Gastroesophageal sphincter (tissue), 4 donors: Measurements from ENCODE around the gene MPZL1. TPM values are rescaled to one million over a fixed set of nuclear protein-coding genes. Genes with fewer than 3 reads are reported as not detected.
A peak's percentile ranks its signal among the peaks of the same experiment; 100 is the strongest.

Experiments used
- ATAC-seq: fragments of 150-250 bp; one replicate; pipeline ENCODE4 v1.9.1; 2016; ENCODE audit warnings: mild to moderate bottlenecking, moderate library complexity
- H3K27ac ChIP-seq, 4 donors: fragments of 200-600 bp; sonication (generic) in 3 of 4; 1 replicate in 3 of 4; 2 replicates in 1 of 4; pipeline ENCODE4 v1.5.1; 2016 to 2019
- H3K27me3 ChIP-seq: fragments of 200-600 bp; sonication (generic); one replicate; pipeline ENCODE4 v1.5.1; 2019
- H3K36me3 ChIP-seq, 2 donors: fragments of 200-600 bp; sonication (generic); one replicate each; pipeline ENCODE4 v1.5.1; 2019; ENCODE audit warnings: control low read depth in 1 of 2
- H3K4me1 ChIP-seq, 3 donors: fragments of 200-600 bp; sonication (generic); 1 replicate in 2 of 3; 2 replicates in 1 of 3; pipeline ENCODE4 v1.5.1; 2016 to 2019; ENCODE audit warnings: control low read depth in 2 of 3
- H3K4me3 ChIP-seq, 2 donors: fragments of 200-600 bp; sonication (generic); one replicate each; pipeline ENCODE4 v1.5.1; 2019; ENCODE audit warnings: mild to moderate bottlenecking in 1 of 2, moderate library complexity in 1 of 2
- H3K9me3 ChIP-seq, 3 donors: fragments of 200-600 bp; sonication (generic); one replicate each; pipeline ENCODE4 v1.5.1; 2017 to 2019; ENCODE audit warnings: control low read depth in 2 of 3
- EP300 ChIP-seq: sonication (generic); formaldehyde crosslinking; IDR thresholded peaks from one replicate; pipeline ENCODE4 v1.6.1; 2017; ENCODE audit warnings: antibody characterized with exemption, mild to moderate bottlenecking
- POLR2A ChIP-seq, 2 donors: fragments of 450-650 bp; IDR thresholded peaks; one replicate each; pipeline ENCODE4 v1.6.1; 2017; ENCODE audit warnings: antibody characterized with exemption in 2 of 2, mild to moderate bottlenecking in 2 of 2, moderate library complexity in 1 of 2
- POLR2AphosphoS5 ChIP-seq: sonication (generic); formaldehyde crosslinking; IDR thresholded peaks from one replicate; pipeline ENCODE4 v1.6.1; 2017; ENCODE audit warnings: antibody characterized with exemption
- WGBS, 2 donors: methylation state at CpG; one replicate each; pipeline ENCODE4 v1.1.5; 2018; ENCODE audit warnings: low coverage in 1 of 2; 5-methylcytosine and 5-hydroxymethylcytosine counted together
- total RNA-seq, 4 donors: library from RNA; depleted of rRNA; stranded (reverse); fragments of >200 nt; gene quantifications; one replicate each; pipeline ENCODE4 v1.1.0, GENCODE V29; 2016
- TF ChIP-seq, protein P1 (sequence below), 4 experiments: fragments of 200-600 bp in 2 of 4; fragments of 450-650 bp in 2 of 4; sonication (generic) in 1 of 4; IDR thresholded peaks; one replicate each; pipeline ENCODE4 v1.5.1; 2017 to 2019; ENCODE audit warnings: antibody characterized with exemption in 4 of 4, mild to moderate bottlenecking in 2 of 4, moderate library complexity in 2 of 4

The MPZL1 gene
- total RNA-seq, 4 donors from 2014 or later, result 83.7 to 127 (median 95.8) TPM

DNA sequence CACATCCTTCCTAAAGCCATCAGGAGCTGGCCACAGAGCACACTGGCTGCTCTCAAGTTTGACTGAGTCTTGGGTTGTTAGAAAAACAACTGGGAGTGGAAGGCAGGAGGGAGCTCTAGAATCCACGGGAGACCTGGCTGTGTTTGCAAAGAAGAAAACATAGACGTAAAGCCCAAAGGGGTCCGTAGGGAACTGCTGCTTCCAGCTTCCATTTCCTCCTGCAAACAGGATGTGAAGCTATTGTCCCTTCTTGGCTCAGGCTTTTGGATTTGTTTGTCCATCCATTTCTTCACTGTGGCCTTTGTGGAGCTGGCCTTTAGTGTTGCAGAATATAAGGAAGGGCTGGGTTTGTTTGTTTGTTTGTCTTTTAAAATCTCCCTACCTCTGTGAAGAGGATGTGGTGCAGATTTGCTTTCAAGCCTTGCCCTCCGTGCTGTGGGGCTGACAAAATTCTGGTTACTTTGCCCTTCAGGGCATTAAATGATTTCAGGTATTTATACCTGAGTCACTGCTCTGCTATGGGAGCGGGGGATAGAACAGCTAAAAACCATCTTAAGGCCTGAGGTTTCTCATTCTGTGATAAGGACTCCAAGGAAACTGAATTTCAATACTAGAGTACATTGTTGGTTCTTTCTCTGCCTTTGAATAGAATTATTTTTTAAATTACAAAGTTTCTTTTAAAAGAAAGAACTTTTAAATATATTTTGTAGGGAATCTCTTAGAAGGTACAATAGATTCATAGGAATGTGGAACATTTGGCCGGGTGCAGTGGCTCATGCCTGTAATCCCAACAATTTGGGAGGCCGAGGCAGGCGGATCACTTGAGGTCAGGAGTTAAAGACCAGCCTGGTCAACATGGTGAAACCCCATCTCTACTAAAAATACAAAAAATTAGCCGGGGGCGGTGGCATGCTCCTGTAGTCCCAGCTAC is 74.3 kb downstream of the MPZL1 start:
- peaks cover 0 to 9% of the 10 kb centered on the region in 2 donors for H3K36me3 ChIP-seq
- no peaks in the 10 kb centered on the region for H3K9me3 ChIP-seq
- peaks cover 9 to 54% (median 13%) of the 10 kb centered on the region in 3 donors for H3K4me1 ChIP-seq
- no peak for TF ChIP-seq EP300
- WGBS, 2 donors, result 59 to 61% methylated on average over 10 of the region's 10 CpGs
- peak; percentile 27 for ATAC-seq
- no peak overlapping the region for H3K4me3 ChIP-seq
- no peaks in the 10 kb centered on the region for H3K27me3 ChIP-seq
- peak overlapping the region; percentile 76 to 82 (median 80) for H3K27ac ChIP-seq

- H3K4me3 ChIP-seq, result peak overlapping the region in 1 of 2 donors; percentile 6
- TF ChIP-seq POLR2A (IDR thresholded peaks at IDR 0.05) (no peak), EP300 (no peak), POLR2AphosphoS5 (peak; percentile 97)
- TF ChIP-seq, protein P1, sequence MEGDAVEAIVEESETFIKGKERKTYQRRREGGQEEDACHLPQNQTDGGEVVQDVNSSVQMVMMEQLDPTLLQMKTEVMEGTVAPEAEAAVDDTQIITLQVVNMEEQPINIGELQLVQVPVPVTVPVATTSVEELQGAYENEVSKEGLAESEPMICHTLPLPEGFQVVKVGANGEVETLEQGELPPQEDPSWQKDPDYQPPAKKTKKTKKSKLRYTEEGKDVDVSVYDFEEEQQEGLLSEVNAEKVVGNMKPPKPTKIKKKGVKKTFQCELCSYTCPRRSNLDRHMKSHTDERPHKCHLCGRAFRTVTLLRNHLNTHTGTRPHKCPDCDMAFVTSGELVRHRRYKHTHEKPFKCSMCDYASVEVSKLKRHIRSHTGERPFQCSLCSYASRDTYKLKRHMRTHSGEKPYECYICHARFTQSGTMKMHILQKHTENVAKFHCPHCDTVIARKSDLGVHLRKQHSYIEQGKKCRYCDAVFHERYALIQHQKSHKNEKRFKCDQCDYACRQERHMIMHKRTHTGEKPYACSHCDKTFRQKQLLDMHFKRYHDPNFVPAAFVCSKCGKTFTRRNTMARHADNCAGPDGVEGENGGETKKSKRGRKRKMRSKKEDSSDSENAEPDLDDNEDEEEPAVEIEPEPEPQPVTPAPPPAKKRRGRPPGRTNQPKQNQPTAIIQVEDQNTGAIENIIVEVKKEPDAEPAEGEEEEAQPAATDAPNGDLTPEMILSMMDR (IDR thresholded peaks at IDR 0.05), result no peak
- peaks cover 9 to 45% (median 13%) of the 10 kb centered on the region in 3 donors for H3K4me1 ChIP-seq
- H3K27ac ChIP-seq, result peak overlapping the region; percentile 76 to 82 (median 80)
- peak; percentile 98 for ATAC-seq
- H3K9me3 ChIP-seq, result no peaks in the 10 kb centered on the region
- H3K36me3 ChIP-seq, result peaks cover 0 to under 1% of the 10 kb centered on the region in 2 donors
- WGBS, 2 donors, result 0 to 3% methylated on average over 2 of the region's 2 CpGs
- no peaks in the 10 kb centered on the region for H3K27me3 ChIP-seq
Observed at GRCh38 chr1:167797015-167797414, 75.2 kb downstream of the MPZL1 start.

DNA sequence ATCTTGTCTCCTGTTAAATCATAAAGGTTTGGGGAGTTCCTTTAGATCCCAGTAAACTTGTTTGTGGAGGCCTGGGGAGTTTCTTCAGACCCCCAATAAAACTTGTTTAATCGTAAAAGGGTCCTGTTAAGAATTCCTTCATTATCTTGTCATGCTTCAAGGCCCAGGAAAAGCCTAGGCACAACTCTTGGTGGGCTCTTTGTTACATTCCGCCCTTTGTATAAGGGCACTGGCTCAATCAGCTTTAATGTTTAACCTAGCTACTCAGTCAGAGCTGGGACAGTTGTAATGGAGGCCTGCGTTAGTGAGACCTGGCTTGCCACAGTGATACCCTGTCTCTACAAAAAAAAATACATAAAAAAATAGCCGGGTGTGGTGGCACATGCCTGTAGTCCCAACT is 77.2 kb downstream of the MPZL1 start:
- 89 to 97% methylated on average over 3 to 4 of the region's 4 CpGs for WGBS, 2 donors
- Histone ChIP-seq H3K27ac (peak overlapping the region in 2 of 4 donors; percentile 81 to 82), H3K27me3 (no peaks in the 10 kb centered on the region), H3K36me3 (no peaks in the 10 kb centered on the region), H3K4me3 (no peak overlapping the region), H3K9me3 (no peaks in the 10 kb centered on the region), H3K4me1 (peaks cover 9 to 51% (median 13%) of the 10 kb centered on the region in 3 donors)
- no peak for ATAC-seq
- TF ChIP-seq POLR2AphosphoS5 (no peak), EP300 (no peak)

DNA sequence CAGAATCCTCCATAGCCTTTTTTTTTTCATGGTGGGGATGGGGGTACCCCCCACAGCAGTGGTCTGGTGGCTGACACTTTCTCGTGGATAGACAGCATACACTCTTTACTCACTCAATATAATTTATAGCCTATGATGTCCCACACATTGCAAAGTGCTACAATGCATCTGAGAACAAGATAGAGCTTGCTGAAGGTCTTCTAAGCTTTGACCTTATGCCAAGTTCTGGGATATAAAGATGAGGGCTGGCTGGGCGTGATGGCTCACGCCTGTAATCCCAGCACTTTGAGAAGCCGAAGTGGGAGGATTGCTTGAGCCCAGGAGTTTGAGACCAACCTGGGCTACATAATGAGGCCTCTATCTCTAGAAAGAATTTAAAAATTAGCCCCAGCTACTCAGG is 78.0 kb downstream of the MPZL1 start:
- H3K27me3 ChIP-seq, result no peaks in the 10 kb centered on the region
- ATAC-seq, result no peak
- no peak for TF ChIP-seq POLR2AphosphoS5
- TF ChIP-seq POLR2A (IDR thresholded peaks at IDR 0.05), result no peak
- TF ChIP-seq, protein P1 (IDR thresholded peaks at IDR 0.05), result no peak
- TF ChIP-seq EP300, result no peak
- no peak overlapping the region for H3K27ac ChIP-seq
- H3K4me1 ChIP-seq, result peaks cover 9 to 59% (median 13%) of the 10 kb centered on the region in 3 donors
- 50 to 70% methylated on average over 1 to 2 of the region's 4 CpGs for WGBS, 2 donors
- no peak overlapping the region for H3K4me3 ChIP-seq
- H3K36me3 ChIP-seq, result no peaks in the 10 kb centered on the region
- no peaks in the 10 kb centered on the region for H3K9me3 ChIP-seq

DNA sequence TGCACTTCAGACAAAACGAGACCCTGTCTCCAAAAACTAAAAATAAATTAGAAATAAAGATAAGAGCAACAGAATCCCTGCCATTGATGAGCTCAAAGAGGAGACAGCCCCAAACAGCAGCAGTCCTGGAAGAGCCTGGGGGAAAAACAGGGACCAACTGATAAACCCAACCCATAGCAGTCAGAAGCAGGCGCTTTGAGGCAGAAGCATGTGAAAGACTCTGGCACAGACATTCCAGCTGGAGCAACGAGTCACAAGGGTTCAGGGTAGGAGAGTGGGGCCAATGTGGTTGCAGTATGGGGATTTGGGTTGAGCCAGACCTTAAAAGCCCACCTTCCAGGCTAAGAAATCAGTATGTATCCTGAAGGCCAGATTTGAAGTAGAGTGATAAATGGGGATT is 78.5 kb downstream of the MPZL1 start:
- WGBS, 2 donors, result 58 to 66% methylated on average over 3 of the region's 3 CpGs
- TF ChIP-seq POLR2A (IDR thresholded peaks at IDR 0.05), result no peak
- no peak for TF ChIP-seq POLR2AphosphoS5
- TF ChIP-seq, protein P1 (IDR thresholded peaks at IDR 0.05), result no peak
- no peak for TF ChIP-seq EP300
- Histone ChIP-seq H3K27me3 (no peaks in the 10 kb centered on the region), H3K9me3 (no peaks in the 10 kb centered on the region), H3K4me1 (peaks cover 9 to 56% (median 13%) of the 10 kb centered on the region in 3 donors), H3K36me3 (no peaks in the 10 kb centered on the region), H3K27ac (no peak overlapping the region), H3K4me3 (no peak overlapping the region)
- ATAC-seq, result no peak
